Measurements from ENCODE around the gene SNAP23.

SNAP23 gene

DNA sequence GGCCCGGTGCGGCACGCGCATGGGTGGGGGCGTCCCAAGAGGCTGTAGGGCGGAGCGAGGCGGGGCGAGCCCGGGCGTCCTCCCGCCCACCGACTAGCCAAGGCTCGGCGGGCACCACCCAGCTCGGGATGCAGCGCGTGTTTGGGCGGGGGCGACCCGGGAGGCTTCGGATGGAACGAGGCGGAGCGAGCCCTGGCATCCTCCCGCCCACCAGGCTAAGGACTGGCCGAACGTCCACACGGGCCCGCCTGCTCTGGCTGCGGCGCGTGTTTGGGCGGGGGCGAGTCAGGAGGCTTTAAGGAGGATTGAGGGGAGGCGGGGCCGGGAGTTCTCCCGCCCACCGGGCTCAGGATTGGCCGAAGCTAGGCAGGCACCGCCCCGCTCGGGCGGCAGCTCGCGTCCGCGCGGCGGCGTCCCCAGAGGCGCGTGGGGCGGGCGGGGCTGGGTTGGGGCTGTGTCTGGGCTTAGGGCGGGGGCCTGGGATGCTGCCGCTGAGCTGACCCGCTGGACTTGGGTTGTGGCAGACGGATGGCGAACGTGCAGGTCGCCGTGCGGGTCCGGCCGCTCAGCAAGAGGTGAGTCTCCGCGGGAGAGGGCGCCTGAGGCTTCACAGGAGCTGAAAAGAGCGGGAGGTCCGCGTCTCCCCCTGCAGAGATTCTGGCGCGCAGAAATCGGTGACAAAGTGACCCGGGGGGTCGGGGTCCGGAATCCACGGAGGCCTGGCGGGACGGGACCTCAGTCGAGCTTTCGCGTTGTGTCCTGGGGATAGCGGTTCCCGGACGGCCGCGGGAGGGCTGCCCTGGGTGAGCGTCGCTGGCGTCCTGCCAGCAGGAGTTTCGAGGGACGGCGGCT, 80.0 kb downstream of the SNAP23 start, which contains the start of gene STARD9:
STARD9 (plus strand) TSS at position 419 of the 852 bp plus-strand sequence; CDS start at position 529, 110 bp downstream.
- DNase-seq (ENCODE audit: low read depth in 3 of 3) = peak; percentile 85 to 92 (median 87)

GRCh38 chr15:42576040-42576594, 80.7 kb downstream of the SNAP23 start:
- DNase-seq (ENCODE audit: low read depth in 3 of 3) = no peak

GRCh38 chr15:42576776-42577175, 81.3 kb downstream of the SNAP23 start:
- DNase-seq (ENCODE audit: low read depth in 3 of 3) = no peak

DNA sequence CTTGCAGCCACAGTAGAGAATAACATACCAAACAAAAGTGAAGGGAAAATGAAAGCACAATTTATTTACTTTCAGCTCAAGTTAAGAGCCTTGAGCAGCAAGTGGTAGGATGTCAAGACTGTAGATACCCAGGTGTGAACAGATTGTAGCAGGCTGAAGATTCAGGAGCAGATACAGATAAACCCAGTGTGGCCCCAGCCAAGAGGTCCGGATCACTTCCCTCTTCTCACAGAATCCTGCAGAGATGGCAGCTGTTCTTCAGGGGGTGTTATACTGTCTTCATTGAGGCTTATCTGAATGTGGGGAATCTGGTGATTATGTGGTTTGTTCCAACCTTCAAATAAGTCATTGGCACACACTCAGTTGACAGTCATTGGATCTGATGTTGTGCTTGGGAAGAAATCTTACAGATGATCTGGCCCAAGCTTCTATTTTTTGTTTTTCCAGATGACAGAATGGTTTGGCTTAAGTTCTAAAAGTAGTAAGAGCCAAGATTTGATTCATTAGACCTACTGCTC, 82.1 kb downstream of the SNAP23 start:
- DNase-seq (ENCODE audit: low read depth in 3 of 3) = no peak

DNA sequence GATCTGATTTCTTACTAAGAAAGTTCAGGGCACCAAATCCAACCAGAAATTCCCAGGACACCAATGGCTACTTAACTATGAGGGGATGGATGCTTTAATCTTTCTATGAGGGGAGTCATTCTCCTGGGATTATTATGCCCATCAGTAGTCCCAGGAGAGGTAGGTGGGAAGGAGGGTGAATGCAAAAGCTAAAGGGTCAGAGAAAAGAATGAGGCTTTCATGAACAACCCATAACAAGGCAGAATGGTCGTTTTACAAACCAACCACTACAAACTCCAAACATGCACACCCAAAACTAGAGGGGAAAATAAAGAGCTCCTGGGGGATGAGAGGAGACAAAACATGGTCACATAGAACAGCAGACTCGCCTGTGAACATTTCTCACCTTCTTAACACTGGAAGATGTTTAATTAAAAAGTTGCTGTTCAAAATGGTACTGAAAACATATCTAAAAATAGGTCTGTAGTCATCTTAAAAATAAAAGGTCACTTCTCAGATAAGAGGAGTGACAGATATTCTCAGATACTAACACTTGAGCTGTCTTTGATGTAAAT, 83.6 kb downstream of the SNAP23 start:
- DNase-seq (ENCODE audit: low read depth in 3 of 3) = no peak

GRCh38 chr15:42581272-42581730, 85.9 kb downstream of the SNAP23 start:
- peak; percentile 50 to 55 (median 51) for DNase-seq (ENCODE audit: low read depth in 3 of 3)

All from stimulated activated CD4-positive, alpha-beta T cell treated with anti-CD3 and anti-CD28 coated beads, TNF-alpha, amount 100 ng/mL, for 4 hours (primary cell).